ENCODE data around the gene RC3H2. TPM values are rescaled to one million over a fixed set of nuclear protein-coding genes. Genes with fewer than 3 reads are reported as not detected.
A peak's percentile ranks its signal among the peaks of the same experiment; 100 is the strongest.

The RC3H2 gene
- total and polyA plus RNA-seq, 2 of the 13 experiments (the other 11 are each of a cell fraction or from before 2014, with no cell fraction given): 21.0 to 36.4 TPM

DNA sequence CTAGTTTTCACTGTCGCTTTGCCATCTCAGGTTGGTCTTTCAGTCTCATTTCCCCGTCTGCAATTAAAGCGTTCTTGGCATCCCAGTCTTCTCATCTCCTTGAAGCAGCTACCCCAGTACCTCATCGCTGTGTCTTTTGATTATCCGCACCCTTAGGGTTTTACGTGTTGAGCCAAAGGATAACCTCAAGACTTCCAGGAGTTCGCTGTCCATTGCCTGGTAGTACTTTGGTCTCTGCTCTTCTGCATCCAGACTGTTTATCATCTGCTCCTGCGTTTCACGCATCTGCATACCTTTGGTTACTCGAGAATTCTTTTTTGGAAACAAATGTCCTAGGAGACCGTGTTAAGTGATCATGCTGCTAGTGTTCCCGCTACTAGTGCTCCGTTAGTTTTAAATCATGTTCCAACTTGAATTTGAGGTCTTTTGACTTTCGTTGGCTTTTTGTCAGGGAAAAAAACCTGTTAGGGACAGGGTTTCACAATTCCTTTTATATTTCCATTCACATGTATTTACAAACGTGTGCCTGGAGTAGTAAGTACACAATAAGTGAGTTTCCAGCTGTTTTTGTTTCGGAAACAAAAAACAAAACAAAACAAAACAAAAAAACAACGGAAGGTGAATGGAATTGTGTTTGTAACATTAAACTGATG is 36.5 kb upstream of the RC3H2 start (continued):
- TF ChIP-seq STAT6 (CRISPR knock-in tag; IDR thresholded peaks at IDR 0.05; ENCODE audit: borderline replicate concordance) (0 out of 2 replicates have a peak, but pooled peaks have one; percentile 36), JUN (CRISPR knock-in tag; IDR thresholded peaks at IDR 0.05) (no peak), SAP130 (CRISPR knock-in tag; IDR thresholded peaks at IDR 0.05; ENCODE audit: low read depth) (peak; percentile 47), ZFP82 (CRISPR knock-in tag; IDR thresholded peaks at IDR 0.05; ENCODE audit: borderline replicate concordance) (no peak), HDAC1 (CRISPR knock-in tag; IDR thresholded peaks at IDR 0.05) (no peak; the same call in 1 of the 2 replicates), ZNF225 (CRISPR knock-in tag; IDR thresholded peaks at IDR 0.05) (no peak), TOPORS (CRISPR knock-in tag; IDR thresholded peaks at IDR 0.05) (no peak), MNT (IDR thresholded peaks at IDR 0.05) (no peak), NONO (IDR thresholded peaks at IDR 0.05) (no peak), NONO (CRISPR knock-in tag; conservative IDR thresholded peaks at IDR 0.05) (0 out of 2 replicates have a peak, but pooled peaks have one; percentile 10)
- TF ChIP-seq, protein P1, sequence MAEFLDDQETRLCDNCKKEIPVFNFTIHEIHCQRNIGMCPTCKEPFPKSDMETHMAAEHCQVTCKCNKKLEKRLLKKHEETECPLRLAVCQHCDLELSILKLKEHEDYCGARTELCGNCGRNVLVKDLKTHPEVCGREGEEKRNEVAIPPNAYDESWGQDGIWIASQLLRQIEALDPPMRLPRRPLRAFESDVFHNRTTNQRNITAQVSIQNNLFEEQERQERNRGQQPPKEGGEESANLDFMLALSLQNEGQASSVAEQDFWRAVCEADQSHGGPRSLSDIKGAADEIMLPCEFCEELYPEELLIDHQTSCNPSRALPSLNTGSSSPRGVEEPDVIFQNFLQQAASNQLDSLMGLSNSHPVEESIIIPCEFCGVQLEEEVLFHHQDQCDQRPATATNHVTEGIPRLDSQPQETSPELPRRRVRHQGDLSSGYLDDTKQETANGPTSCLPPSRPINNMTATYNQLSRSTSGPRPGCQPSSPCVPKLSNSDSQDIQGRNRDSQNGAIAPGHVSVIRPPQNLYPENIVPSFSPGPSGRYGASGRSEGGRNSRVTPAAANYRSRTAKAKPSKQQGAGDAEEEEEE (CRISPR knock-in tag; IDR thresholded peaks at IDR 0.05; ENCODE audit: borderline replicate concordance): no peak
- TF ChIP-seq, protein P2, sequence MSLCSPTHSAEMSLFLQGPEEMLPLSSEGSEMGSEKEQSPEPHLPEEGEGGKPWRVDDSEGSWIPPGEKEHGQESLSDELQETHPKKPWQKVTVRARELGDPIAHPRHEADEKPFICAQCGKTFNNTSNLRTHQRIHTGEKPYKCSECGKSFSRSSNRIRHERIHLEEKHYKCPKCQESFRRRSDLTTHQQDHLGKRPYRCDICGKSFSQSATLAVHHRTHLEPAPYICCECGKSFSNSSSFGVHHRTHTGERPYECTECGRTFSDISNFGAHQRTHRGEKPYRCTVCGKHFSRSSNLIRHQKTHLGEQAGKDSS (CRISPR knock-in tag; IDR thresholded peaks at IDR 0.05; ENCODE audit: borderline replicate concordance, low read depth): no peak
